PFSK-1 (cell line): ENCODE results near the gene WDR35.

ENCODE experiments used
- POLR2AphosphoS5 ChIP-seq: IDR thresholded peaks from 2 replicates; pipeline ENCODE4 v1.6.1; 2012; ENCODE audit warnings: low read depth, mild to moderate bottlenecking, control low read depth, low read length, moderate library complexity
- SIN3A ChIP-seq: IDR thresholded peaks from 2 replicates; pipeline ENCODE4 v1.6.1; 2012; ENCODE audit warnings: mild to moderate bottlenecking, low read length, moderate library complexity, borderline replicate concordance; ENCODE audit not compliant: insufficient read depth
- TAF1 ChIP-seq: IDR thresholded peaks from 2 replicates; pipeline ENCODE4 v1.6.1; 2012; ENCODE audit warnings: low read length, control low read depth, borderline replicate concordance; ENCODE audit not compliant: insufficient read depth

- TF ChIP-seq POLR2AphosphoS5 (no peak), TAF1 (no peak), SIN3A (no peak)
These were observed 21.5 kb upstream of the WDR35 start for GRCh38 chr2:20011276-20012031.
